Adipose tissue (tissue), 3 donors: Measurements from ENCODE around the gene ELFN2. TPM values are rescaled to one million over a fixed set of nuclear protein-coding genes. Genes with fewer than 3 reads are reported as not detected.
"Not testable (repeated sequence)": the region's sequence is repeated elsewhere in the genome, so short reads cannot be mapped to it uniquely, and the experiment has no call there.

Source experiments
- H3K27ac ChIP-seq: one replicate; pipeline ENCODE4 v1.5.1; 2013; ENCODE audit warnings: low read depth, low read length
- WGBS, 3 donors: extraction: QIAGEN DNeasy Blood & Tissue Kit; methylation state at CpG; one replicate each; pipeline ENCODE4 v1.1.7; 2013; 5-methylcytosine and 5-hydroxymethylcytosine counted together
- polyA plus RNA-seq, 3 donors: library from polyadenylated mRNA; stranded (reverse); fragments of 200-250 nt; gene quantifications; one replicate each; pipeline ENCODE4 v1.2.3, GENCODE V29; 2013
- donor health status: healthy with polysubstance abuse.
- donor health status: Bipolar disorder and iron deficiency.
- donor health status: healthy.

Gene ELFN2
- polyA plus RNA-seq, 3 donors, result 0.03 to 0.29 (median 0.11) TPM

DNA sequence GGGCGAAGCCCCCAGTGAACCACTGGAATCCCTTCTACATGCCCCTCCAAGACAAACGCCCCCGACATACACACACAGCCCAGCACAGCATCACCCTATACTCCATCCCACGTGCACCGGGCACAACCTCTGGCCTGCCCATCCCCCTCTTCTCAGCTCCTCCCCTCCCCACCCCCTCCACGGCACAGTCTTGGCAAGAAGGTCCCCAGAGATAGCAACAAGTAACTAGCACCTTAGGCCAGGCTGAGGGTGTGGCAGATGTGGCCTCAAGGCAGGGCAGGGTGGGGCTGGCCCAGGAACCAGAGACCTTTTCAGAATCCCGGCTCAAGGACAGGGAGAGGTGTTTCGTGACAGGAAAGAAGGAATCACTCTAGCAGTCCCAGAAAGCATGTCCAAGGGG lies 90.7 kb downstream of the ELFN2 start:
- 69 to 78% (median 74%) methylated on average over 8 of the region's 8 CpGs for WGBS, 3 donors
- no peak overlapping the region for H3K27ac ChIP-seq

DNA sequence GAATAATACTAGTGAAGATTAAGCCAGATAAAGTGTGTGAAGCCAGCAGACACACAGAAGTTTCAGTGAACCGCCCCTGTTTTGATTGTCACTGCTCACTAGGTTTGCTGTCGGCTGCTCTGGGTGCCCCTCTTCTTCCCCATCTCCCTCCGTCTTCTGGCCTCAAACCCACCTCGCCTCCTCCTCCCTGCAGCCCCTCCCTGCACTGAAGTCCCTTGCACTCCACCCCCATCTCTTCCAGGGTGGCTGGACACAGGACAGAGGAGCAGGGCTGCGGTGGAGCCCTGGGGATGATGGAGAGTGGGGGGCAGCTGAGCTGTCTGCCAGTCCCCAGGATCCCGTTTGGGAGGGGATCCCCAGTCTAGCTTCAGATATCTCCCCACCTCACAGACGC lies 91.5 kb downstream of the ELFN2 start:
- WGBS, 3 donors, result 31 to 33% (median 31%) methylated on average over 7 of the region's 7 CpGs
- no peak overlapping the region for H3K27ac ChIP-seq

- 4 to 9% (median 5%) methylated on average over 48 to 50 of the region's 50 CpGs for WGBS, 3 donors
- no peak overlapping the region for H3K27ac ChIP-seq
Observed at GRCh38 chr22:37334859-37335805, 92.1 kb downstream of the ELFN2 start.

DNA sequence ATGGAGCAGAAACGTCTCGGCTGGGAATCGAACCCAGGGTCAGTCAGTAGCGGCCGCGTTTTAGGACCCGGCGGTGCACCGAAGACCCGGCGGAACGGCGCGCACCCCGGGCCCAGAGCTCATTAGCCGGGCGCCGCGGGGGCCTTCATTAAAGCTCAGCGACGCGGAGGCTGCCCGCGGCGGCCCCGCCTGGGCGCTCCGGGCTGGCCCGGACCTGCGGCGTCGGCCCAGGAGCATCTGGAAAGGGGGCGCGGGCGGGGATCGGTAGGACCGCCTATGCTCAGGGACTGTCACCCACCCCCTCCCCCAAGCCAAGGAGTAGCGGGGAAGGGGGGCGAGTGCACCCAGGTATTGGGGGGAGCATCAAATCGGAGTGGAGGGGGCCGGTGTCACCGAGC lies 92.8 kb downstream of the ELFN2 start:
- 3 to 5% (median 4%) methylated on average over 30 to 42 of the region's 42 CpGs for WGBS, 3 donors
- no peak overlapping the region for H3K27ac ChIP-seq

DNA sequence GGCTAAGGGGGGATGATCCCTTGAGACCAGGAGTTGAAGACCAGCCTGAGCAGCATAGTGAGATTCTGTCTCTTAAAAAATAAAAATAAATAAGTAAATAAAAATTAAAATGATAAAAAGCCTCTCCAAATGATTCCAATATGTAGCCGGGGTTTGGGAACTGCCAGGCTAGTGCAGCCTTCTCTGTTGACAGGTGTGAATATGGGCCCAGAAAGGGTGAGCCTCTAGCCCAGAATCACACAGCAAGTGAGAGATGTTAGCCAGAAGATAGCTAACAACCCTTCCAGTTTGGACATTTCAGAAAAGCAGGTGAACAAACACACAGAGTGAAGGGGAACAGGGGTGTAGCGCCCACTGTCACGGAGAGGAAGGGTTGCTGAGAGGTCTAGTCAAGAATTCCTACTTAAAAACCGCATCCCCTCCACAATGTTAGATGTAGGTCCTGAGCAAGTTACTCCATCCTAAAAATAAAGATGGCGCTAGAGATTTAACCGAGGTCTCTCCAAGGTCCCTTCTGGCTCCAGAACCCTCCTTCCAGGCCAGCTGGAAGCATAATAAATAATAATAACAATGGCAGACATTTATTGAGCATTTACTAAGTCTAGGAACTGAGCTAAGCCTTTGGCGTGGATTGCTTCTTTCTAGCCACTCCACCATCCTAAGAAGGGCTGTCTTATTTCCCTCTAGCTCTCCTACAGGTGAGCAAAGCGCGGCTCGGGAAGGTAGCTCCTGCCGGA lies 93.4 kb downstream of the ELFN2 start:
- H3K27ac ChIP-seq, result no peak overlapping the region
- 30 to 37% (median 34%) methylated on average over 11 of the region's 11 CpGs for WGBS, 3 donors

- WGBS, 3 donors, result 55 to 67% (median 67%) methylated on average over 9 of the region's 9 CpGs
Observed at GRCh38 chr22:37331856-37332536, 95.3 kb downstream of the ELFN2 start.

DNA sequence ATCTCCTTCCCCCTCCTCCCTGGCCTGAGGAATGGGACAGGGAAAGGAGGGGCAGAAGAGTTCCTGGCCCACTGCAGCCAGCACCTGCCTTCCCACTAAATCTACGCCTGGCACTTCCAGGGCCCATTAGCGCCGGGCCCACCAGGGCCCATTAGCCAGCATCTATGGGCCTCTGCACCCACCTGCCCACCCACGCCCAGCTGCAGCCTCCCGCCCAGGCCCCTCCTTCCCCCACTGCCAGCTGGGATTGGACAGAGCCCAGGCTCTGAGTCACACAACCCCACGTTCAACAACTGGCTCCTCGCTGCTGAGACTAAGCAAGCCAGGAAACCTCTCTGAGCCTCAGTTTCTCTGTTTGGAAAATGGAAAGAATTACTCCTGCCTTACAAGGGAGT lies 96.2 kb downstream of the ELFN2 start:
- WGBS, 3 donors, result 61 to 66% (median 61%) methylated on average over 7 of the region's 7 CpGs
- H3K27ac ChIP-seq, result no peak overlapping the region

More at GRCh38 chr22:37331856-37332536, 95.3 kb downstream of the ELFN2 start:
- no peak overlapping the region for H3K27ac ChIP-seq

GRCh38 chr22:37330200-37331033 lies 96.9 kb downstream of the ELFN2 start:
- no peak overlapping the region for H3K27ac ChIP-seq
- WGBS, 3 donors, result 52 to 64% (median 52%) methylated on average over 9 of the region's 9 CpGs

DNA sequence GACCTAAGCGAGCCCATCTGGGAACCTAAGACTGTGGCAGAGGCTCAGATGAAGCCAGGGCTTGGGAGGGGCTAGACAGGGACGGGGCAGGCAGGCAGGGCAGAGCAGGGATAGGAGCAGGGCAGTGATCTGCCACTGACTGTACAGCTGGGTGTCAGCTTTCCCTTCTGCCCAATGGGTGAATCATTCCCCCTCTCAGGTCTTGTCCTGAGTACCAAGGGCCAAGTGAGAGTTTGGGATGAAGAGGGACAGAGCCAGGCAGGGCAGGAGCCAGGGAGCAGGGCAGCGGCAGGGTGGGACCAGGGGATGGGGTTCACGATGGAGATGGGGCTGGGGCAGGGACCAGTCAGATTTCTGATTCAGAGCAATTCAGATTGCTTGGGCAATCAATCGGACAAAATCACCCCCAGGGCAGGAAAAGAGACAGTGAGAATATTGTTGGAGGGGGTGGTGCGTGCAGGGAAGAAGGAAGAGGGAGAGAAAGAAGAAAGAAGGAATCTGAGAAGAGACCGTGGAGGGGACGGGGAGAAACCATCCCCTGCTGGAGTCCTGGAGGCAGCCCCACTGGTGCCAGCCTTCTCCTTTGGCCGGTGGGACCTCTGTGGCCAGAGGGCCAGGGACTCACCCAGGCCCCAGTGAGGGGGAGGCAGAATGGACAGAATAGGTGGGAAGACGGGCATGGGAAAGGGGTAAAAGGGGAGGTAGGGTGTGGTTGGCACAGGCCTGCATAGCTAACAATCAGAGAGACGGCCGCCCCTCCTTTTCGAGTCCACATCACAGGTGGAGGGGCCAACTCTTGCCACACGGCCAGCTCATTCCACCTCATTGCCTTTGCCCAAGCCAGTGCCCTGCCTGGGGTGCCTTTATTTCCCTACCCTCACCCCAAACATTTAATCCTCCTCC lies 97.8 kb downstream of the ELFN2 start:
- 72 to 75% (median 72%) methylated on average over 11 to 14 of the region's 14 CpGs for WGBS, 3 donors

GRCh38 chr22:37328538-37329237 lies 98.6 kb downstream of the ELFN2 start:
- 46 to 57% (median 50%) methylated on average over 5 to 6 of the region's 6 CpGs for WGBS, 3 donors

More for the DNA sequence above, 97.8 kb downstream of the ELFN2 start:
- no peak overlapping the region for H3K27ac ChIP-seq

DNA sequence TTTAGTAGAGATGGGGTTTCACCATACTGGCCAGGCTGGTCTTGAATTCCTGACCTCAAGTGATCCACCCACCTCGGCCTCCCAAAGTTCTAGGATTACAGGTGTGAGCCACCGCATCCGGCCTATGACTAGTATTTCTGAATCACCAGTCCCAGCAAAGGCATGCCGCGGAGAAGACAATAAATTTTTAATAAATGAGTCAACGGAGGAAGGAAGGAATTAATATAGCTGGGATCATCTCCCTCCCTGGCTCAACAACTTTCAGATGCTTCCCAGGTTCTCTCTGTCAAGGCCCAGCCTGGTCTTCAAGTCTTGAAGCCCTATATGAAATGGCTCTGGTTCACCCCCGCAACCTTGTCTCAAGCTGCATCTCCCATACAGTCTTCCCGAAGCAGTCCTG lies 99.3 kb downstream of the ELFN2 start:
- no peak overlapping the region for H3K27ac ChIP-seq
- 84 to 86% (median 84%) methylated on average over 8 of the region's 8 CpGs for WGBS, 3 donors

More at GRCh38 chr22:37328538-37329237, 98.6 kb downstream of the ELFN2 start:
- not testable (repeated sequence) for H3K27ac ChIP-seq

GRCh38 chr22:37326726-37327125 lies 100.6 kb downstream of the ELFN2 start:
- 25 to 55% (median 47%) methylated on average over 6 to 7 of the region's 7 CpGs for WGBS, 3 donors
- H3K27ac ChIP-seq, result no peak overlapping the region

DNA sequence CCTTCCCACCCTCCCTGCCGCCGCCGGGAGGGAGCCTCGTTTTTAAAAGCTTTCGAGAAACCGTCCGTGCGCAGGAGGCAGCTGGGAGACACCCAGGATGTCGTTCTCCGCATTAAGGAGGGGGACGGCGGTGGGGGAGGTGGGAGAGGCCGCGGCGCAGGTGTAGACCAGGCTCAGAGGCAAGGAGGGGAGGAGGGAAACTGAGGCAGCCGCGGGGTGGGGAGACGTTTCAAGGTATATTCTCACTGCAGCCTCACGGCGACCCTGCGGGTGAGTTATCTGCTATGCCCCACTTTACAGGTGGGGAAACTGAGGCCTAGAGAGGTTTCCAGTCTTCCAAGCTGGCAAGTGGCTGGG lies 102.3 kb downstream of the ELFN2 start:
- no peak overlapping the region for H3K27ac ChIP-seq
- 3 to 8% (median 4%) methylated on average over 21 of the region's 21 CpGs for WGBS, 3 donors

- no peak overlapping the region for H3K27ac ChIP-seq
- WGBS, 3 donors, result 7 to 14% (median 9%) methylated on average over 45 to 51 of the region's 51 CpGs
Observed at GRCh38 chr22:37324340-37325038, 102.8 kb downstream of the ELFN2 start.

DNA sequence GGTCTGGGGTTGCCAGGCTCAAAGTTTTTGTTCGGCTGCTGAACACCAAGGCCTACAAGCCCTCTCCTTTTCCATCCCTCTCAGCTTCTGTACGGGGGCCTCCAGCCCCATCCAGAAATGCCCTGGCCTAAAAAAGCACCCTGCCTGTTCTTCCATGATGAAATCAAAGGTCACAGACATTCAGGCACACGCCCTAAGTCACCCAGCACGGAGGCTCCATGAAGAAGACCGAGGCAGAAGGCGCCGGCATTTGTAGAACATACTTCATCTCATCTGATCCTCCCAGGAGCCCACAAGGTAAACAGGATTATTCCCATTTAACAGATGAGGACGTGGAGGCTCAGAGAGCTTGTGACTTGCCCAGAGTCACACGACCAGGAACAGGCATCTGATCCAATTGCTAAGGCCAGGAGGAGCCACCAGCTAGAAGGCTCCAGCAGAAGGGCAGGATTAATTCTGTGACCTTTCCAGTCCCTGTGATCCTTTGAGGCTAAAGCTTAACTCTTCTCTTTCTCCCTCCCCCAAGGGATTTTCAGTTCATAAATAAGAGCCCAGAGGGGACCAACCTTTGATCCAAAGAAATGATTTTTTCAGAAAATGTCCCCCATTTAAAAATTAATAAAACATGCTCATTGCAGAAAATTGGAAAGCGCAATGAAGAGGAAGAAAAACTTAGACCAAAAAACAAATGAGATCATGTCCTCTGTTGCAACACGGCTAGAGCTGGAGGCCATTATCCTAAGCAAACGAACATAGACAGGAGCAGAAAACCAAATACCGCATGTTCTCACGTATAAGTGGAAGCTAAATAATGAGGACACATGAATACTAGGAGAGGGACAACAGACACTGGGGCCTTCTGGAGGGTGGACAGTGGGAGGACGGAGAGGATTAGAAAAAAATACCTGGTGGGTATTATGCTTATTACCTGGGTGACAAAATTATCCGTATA lies 106.3 kb downstream of the ELFN2 start:
- no peak overlapping the region for H3K27ac ChIP-seq
- 72 to 74% (median 73%) methylated on average over 16 of the region's 16 CpGs for WGBS, 3 donors
